T-helper 2 cell treated with Interferon-gamma antibody and Interleukin-4, amounts not matched to agents 5 μg/mL and 100 μg/mL, for 36 hours (primary cell): Measurements from ENCODE around the gene ANTXR2.

Experiments
- DNase-seq: peaks from one replicate; pipeline ENCODE4 v3.0.0; 2021; ENCODE audit warnings: low spot score
- H3K27ac Mint-ChIP-seq: one replicate; pipeline ENCODE4 v1.8.0; 2021; ENCODE audit warnings: mild to moderate bottlenecking, mixed read lengths
- H3K27me3 Mint-ChIP-seq: one replicate; pipeline ENCODE4 v1.8.0; 2021; ENCODE audit warnings: low read depth, mixed read lengths
- H3K36me3 Mint-ChIP-seq: one replicate; pipeline ENCODE4 v1.8.0; 2021; ENCODE audit warnings: low read depth, mixed read lengths
- H3K4me1 Mint-ChIP-seq: one replicate; pipeline ENCODE4 v1.8.0; 2021; ENCODE audit warnings: low read depth, mixed read lengths
- H3K4me3 Mint-ChIP-seq: one replicate; pipeline ENCODE4 v1.8.0; 2022; ENCODE audit warnings: mild to moderate bottlenecking, moderate library complexity, mixed read lengths
- H3K9me3 Mint-ChIP-seq: one replicate; pipeline ENCODE4 v1.8.0; 2021; ENCODE audit warnings: mixed read lengths

The ANTXR2 gene

DNA sequence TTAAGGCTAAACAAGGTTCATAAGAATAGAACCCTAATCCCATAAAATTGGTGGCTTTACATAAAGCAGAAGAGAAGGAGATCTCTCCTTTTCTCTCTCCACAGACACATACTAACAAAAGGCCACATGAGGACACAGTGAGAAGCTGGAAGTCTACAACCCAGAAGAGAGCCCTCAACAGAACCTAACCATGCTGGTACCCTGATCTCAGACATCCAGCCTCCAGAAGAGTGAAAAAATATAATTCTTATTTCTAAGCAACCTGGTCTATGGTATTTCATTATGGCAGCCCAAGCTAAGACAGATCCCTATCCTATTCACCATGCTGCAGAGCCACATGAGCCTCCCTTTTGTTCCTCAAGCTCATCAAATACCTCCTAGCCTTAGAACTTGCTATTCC is 195.5 kb downstream of the ANTXR2 start:
- Mint-ChIP-seq H3K4me3 (no peak overlapping the region), H3K27ac (no peak overlapping the region), H3K9me3 (peaks cover 12% of the 10 kb centered on the region)

DNA sequence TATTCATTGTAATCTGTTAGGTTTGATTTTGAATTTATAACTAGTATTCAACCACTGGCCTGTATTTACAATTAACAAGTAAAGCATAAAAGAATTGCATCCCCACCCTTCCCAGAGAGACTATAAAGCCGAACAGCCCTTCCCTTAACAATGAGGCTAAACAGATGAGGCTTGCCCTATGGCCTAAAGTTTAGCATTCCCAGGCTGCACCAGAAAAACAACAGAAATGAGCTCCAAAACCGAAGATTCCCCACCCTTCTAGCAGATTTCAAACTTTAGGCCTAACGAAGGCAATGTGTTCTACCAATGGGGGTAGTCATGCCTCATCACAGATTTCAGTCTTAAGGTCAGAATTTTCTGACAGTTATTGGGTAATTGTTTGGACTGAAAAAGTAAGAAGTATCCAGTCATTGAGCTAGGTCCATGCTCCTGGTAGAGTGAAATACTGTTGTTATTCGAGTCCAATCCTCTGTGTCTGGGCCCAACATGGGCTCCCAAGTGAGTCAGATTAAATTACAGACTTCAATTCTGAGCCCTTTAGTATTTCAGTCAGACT is 197.6 kb downstream of the ANTXR2 start:
- peaks cover 3% of the 10 kb centered on the region for H3K27me3 Mint-ChIP-seq
- H3K9me3 Mint-ChIP-seq: peaks cover 12% of the 10 kb centered on the region
- no peaks in the 10 kb centered on the region for H3K4me1 Mint-ChIP-seq
- no peaks in the 10 kb centered on the region for H3K36me3 Mint-ChIP-seq
- H3K27ac Mint-ChIP-seq: no peak overlapping the region
- no peak overlapping the region for H3K4me3 Mint-ChIP-seq
- no peak for DNase-seq

More for the DNA sequence above, 195.5 kb downstream of the ANTXR2 start:
- no peaks in the 10 kb centered on the region for H3K36me3 Mint-ChIP-seq
- H3K4me1 Mint-ChIP-seq: no peaks in the 10 kb centered on the region
- DNase-seq: no peak
- H3K27me3 Mint-ChIP-seq: no peaks in the 10 kb centered on the region

DNA sequence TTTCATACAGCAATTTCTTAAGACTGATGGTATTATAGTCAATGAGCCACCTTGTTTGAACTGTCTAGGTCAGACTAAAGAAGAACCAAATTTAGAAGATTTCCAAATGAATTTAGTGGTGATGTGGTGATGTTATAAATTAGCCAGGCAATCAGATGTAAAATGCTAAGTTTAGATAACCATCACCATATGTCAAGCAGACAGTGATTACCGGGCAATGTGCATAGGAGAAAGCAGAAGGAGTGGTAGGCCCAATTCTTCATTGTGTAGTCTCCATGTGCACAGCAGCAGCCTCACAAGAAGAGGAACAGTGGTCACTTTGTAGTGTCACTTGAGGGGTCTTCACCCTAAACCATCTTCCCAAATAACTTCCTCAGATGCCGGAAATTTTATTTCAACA is 198.8 kb downstream of the ANTXR2 start:
- no peak for DNase-seq
- H3K36me3 Mint-ChIP-seq: no peaks in the 10 kb centered on the region
- H3K4me3 Mint-ChIP-seq: no peak overlapping the region
- H3K4me1 Mint-ChIP-seq: no peaks in the 10 kb centered on the region
- no peak overlapping the region for H3K27ac Mint-ChIP-seq
- H3K9me3 Mint-ChIP-seq: peaks cover 12% of the 10 kb centered on the region
- peaks cover 3% of the 10 kb centered on the region for H3K27me3 Mint-ChIP-seq

DNA sequence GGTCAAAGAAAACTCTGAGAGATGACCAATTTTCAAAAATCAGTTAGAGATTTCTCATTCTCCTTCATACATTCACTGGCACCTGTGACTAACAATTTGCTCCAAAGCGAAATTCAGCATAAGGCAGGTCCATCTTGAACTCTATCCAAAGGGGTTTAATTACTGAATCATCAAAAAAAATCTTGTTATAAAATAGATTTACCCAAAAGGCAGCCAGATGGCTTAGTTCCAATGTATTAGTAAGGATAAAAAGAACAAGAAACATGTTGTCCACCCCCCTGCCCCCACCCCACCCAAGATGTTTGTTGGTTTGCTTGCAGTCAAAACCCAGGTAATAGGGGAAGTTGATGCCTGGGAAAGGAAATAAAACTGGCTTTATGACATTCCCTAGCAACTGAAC is 200.3 kb downstream of the ANTXR2 start:
- Mint-ChIP-seq H3K9me3 (peaks cover 4% of the 10 kb centered on the region), H3K27me3 (peaks cover 3% of the 10 kb centered on the region), H3K36me3 (no peaks in the 10 kb centered on the region), H3K27ac (no peak overlapping the region), H3K4me1 (no peaks in the 10 kb centered on the region), H3K4me3 (no peak overlapping the region)
- no peak for DNase-seq

DNA sequence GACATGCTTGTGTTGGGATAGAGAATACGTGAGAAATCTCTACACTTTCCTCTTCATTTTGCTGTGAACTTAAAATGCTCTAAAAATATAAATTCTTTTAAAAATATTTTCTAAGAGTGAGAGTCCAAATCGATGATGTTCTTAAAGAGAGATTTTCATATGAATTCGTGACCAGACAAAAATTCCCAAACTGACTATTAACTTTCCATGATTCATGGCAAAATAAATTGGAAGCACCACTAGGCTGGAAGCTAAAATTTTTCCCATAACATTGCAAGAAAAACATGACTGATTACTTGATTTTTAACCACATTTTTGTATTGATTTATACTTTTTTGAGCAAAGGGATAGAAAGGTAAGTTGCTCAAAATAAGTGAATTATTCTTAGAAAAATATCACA is 201.1 kb downstream of the ANTXR2 start:
- Mint-ChIP-seq H3K4me1 (no peaks in the 10 kb centered on the region), H3K27me3 (peaks cover 3% of the 10 kb centered on the region), H3K27ac (no peak overlapping the region), H3K4me3 (no peak overlapping the region), H3K36me3 (no peaks in the 10 kb centered on the region), H3K9me3 (no peaks in the 10 kb centered on the region)
- DNase-seq: no peak

DNA sequence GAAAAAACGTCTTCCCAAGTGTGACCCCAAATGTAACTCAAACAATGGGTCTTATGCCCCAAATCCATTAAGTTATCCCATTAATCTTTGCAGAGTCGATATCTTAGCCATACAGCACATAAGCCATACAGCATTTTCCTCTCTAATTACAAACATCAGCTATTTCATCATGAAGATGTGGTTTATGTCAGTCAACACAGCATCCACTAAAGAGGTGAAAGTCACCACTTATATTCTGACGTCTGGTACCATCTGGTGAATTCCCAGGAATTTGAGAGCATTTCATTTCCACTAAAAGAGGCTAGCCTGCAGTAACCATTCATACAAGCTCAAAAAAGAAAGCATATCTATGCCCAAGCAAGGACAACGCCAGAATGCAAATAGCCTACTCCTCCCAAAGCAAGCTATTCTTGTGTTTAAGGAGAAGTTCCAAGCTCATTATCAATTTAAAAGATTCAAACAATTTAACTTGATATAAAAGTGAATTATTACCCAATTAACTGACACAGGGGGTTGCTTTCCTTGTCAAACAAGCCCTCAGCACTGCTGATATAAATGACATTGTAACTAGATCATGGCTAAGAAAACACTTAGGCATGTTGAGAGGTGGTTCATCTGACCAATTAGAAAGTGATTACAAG is 203.3 kb downstream of the ANTXR2 start:
- DNase-seq: no peak
- Mint-ChIP-seq H3K27me3 (peaks cover 3% of the 10 kb centered on the region), H3K36me3 (no peaks in the 10 kb centered on the region), H3K4me1 (no peaks in the 10 kb centered on the region), H3K9me3 (no peaks in the 10 kb centered on the region), H3K27ac (no peak overlapping the region), H3K4me3 (no peak overlapping the region)

DNA sequence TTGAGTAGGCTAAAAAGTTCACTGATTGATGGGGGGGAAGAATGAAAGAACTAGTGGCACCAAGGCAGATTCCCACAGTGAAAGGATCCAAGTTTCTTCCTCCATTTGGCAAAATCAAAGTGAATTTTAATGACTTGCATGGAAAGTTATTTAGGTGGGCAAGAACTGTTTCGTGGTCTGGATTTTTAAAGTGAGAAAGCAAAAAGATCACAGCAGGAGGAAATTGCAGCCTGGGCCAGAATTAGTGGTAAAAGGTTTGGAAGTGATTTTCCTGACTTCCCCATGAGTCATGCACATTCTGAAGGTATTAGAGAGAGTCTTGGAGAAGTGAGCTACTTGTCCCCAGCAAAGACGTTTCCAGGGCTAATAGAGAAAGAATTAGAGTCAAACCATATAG is 207.8 kb downstream of the ANTXR2 start:
- DNase-seq: no peak
- Mint-ChIP-seq H3K9me3 (no peaks in the 10 kb centered on the region), H3K4me3 (no peak overlapping the region), H3K36me3 (no peaks in the 10 kb centered on the region), H3K27ac (no peak overlapping the region), H3K4me1 (no peaks in the 10 kb centered on the region), H3K27me3 (no peaks in the 10 kb centered on the region)

DNA sequence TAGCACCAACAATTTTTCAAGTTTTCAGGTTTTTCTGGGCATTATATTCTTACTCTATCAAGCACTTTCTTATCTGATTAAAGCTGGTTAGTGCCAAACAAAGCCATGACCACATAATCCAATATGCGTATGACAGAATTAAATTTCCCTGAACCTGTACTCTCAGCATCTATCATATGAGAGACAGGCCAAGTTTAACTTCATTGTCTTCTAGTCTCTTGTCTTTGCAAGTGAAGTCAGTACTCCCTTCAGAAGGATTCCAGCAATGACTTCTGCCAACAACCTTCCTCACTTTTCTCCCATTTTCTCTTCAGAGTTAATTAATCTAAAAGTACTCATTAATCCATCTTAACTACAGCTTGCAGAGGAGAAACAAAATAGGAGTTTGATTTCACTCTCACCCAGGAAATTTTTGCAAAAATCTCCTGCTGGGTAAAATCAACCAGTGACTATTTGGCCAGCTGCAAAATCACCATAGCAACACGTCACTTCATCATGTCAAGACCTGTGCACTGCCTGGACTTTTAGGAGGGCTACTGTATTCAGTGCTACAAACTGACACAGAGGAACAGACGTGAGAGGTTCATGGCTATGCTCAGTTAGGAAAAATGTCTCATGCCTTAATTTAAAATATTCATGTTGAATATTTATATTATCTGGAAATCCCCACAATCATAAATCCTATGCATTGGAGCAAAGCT is 208.4 kb downstream of the ANTXR2 start:
- Mint-ChIP-seq H3K4me3 (no peak overlapping the region), H3K4me1 (no peaks in the 10 kb centered on the region)

DNA sequence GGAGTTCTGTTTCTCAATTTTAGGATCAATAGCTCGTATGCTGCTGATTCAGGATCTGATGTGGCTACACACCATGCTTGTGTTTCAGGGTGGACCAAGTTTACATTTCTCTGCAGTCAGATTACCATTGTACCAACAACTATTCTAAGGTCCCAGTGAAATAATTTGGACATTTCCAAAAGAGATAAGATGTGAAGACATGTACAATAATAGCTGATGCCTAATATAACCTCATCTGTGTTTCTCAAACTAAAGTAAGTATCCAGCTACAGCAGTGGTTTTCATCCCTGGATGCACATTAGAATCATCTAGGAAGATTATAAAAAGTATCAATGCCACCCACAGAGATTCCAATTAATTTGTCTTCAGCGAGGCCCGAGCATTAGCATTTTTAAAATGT is 209.7 kb downstream of the ANTXR2 start:
- Mint-ChIP-seq H3K9me3 (no peaks in the 10 kb centered on the region), H3K4me1 (no peaks in the 10 kb centered on the region), H3K4me3 (no peak overlapping the region), H3K27ac (no peak overlapping the region), H3K36me3 (no peaks in the 10 kb centered on the region), H3K27me3 (no peaks in the 10 kb centered on the region)
- no peak for DNase-seq

More for the DNA sequence above, 208.4 kb downstream of the ANTXR2 start:
- H3K36me3 Mint-ChIP-seq: no peaks in the 10 kb centered on the region
- no peak overlapping the region for H3K27ac Mint-ChIP-seq
- no peaks in the 10 kb centered on the region for H3K27me3 Mint-ChIP-seq
- no peak for DNase-seq
- H3K9me3 Mint-ChIP-seq: no peaks in the 10 kb centered on the region

DNA sequence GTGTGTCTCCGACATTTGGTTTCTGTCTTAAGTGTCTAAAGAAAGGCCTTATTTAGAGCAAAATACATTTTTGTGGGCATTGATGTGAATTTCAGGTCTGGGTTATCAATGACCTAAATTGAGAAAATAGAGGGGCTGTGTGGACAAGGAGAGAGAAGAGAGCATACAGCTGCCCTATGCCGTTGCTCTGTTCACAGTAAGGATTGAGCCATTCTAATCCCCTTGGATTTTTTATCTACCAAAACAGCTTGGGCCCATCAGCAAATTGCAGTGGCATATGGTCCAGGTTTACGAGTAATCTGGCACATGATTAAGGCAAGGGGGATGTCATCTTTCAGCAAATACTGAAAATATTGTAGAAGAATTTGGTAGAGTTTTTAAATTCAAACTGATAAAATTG is 210.2 kb downstream of the ANTXR2 start:
- no peaks in the 10 kb centered on the region for H3K4me1 Mint-ChIP-seq
- H3K4me3 Mint-ChIP-seq: no peak overlapping the region
- H3K27ac Mint-ChIP-seq: no peak overlapping the region
- no peaks in the 10 kb centered on the region for H3K27me3 Mint-ChIP-seq
- no peaks in the 10 kb centered on the region for H3K36me3 Mint-ChIP-seq
- H3K9me3 Mint-ChIP-seq: no peaks in the 10 kb centered on the region
- DNase-seq: no peak

DNA sequence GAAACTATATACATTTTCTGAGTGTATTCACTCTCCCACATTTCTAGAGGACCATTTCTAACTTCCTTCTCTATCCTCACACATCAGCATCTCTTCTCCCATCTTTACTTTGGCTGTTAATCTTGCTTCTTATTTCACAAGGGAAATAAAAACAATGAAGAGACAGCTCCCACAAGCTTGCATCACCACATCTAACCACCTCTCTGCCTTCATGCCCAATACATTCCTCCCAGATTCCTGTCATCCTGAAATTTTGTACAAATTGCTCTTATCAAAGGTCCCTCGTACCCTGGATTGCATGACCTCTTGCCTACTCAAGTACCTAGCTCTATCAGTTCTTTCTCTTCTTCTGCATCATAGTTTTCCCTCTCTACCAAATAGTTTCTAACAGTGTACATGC is 215.2 kb downstream of the ANTXR2 start:
- Mint-ChIP-seq H3K27ac (no peak overlapping the region), H3K36me3 (no peaks in the 10 kb centered on the region), H3K4me3 (no peak overlapping the region), H3K9me3 (no peaks in the 10 kb centered on the region), H3K4me1 (no peaks in the 10 kb centered on the region), H3K27me3 (no peaks in the 10 kb centered on the region)
- DNase-seq: no peak

DNA sequence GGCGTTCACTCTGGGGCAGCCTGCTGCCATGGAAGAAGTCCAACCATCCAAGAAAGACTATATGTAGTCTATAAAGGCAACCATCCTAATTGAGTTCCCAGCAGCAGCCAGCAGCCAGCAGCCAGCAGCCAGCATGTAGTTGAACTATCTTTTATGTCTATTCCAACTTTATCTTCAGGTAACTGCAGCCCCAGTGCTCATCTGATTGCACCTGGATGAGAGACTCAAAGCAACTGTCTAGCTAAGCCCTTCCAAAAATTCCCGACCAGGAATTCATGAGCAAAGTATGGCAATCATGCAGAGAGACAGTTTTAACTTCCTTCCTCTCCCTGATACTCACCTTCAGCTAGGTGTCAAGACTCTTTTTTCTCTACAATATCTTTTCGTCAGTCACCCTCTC is 216.8 kb downstream of the ANTXR2 start:
- Mint-ChIP-seq H3K27me3 (no peaks in the 10 kb centered on the region), H3K27ac (no peak overlapping the region)
- DNase-seq: no peak

DNA sequence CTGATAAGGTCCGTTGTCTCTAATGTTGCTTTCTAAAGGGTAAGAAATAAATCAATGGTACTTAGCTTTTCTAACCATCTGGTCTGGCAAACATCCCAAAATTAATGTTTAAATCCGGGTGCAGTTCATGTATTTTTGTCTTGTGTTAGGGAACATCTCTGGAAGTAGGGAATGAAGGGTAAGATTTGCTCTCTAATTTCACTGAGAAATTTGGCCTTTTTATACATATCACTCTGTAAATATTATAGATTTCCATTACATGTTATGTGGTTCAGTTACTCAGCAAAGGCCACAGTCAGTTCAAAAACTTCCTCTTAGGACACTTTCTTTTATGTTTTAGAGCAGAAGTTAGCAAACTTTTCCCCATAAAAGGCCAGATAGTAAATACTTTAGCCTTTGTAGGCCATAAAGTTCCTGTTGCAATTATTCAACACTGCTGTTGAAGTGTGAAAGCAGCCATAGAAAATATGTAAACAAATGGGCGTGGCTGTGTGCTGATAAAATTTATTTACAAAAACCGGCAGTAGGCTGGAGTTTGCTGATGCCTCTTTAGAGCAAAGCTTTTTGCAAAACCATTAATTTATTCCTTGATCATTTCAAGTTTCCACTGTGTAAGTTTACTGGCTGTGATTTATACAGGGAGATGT is 218.1 kb downstream of the ANTXR2 start:
- DNase-seq: no peak
- Mint-ChIP-seq H3K4me3 (no peak overlapping the region), H3K36me3 (no peaks in the 10 kb centered on the region), H3K4me1 (no peaks in the 10 kb centered on the region), H3K27ac (no peak overlapping the region), H3K27me3 (no peaks in the 10 kb centered on the region), H3K9me3 (no peaks in the 10 kb centered on the region)

More for the DNA sequence above, 216.8 kb downstream of the ANTXR2 start:
- no peaks in the 10 kb centered on the region for H3K36me3 Mint-ChIP-seq
- no peaks in the 10 kb centered on the region for H3K9me3 Mint-ChIP-seq
- H3K4me3 Mint-ChIP-seq: no peak overlapping the region
- no peaks in the 10 kb centered on the region for H3K4me1 Mint-ChIP-seq

DNA sequence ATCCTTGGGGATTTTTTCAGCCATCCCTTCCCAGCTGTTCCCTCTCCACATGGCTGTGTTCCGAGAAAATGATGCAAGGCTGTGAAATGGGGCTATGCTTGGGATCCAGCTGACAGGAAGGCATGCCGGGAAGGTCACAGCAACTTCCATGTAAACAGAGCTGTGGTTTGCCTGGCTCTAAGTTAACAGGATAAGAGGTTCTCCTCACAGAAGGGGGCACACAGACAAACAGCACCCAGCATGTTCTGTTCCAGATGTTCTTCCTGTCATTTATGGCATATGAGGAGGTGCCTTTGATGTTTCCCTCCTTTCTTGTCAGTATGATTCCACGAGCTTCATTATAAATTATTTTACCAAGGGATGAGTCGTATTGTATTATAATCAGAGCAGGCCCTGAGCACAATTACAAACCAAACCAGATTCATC is 220.7 kb downstream of the ANTXR2 start:
- DNase-seq: no peak
- no peaks in the 10 kb centered on the region for H3K27me3 Mint-ChIP-seq
- no peaks in the 10 kb centered on the region for H3K9me3 Mint-ChIP-seq
- H3K36me3 Mint-ChIP-seq: no peaks in the 10 kb centered on the region
- H3K4me3 Mint-ChIP-seq: no peak overlapping the region
- H3K4me1 Mint-ChIP-seq: no peaks in the 10 kb centered on the region
- no peak overlapping the region for H3K27ac Mint-ChIP-seq
